Neural cell (in vitro differentiated cells): Measurements from ENCODE around the gene ZDHHC7. TPM values are rescaled to one million over a fixed set of nuclear protein-coding genes. Genes with fewer than 3 reads are reported as not detected.

ENCODE experiments used
- H2AFZ ChIP-seq: fragments of 200-600, 300-800 bp; sonication (generic), shearing (Covaris generic); 2 replicates; pipeline ENCODE4 v1.6.0; 2014; ENCODE audit warnings: low read depth, mild to moderate bottlenecking, antibody characterized with exemption, low read length, moderate library complexity
- H3F3A ChIP-seq: fragments of 200-600 bp; shearing (Covaris generic); 2 replicates; pipeline ENCODE4 v1.6.1; 2016; ENCODE audit warnings: mild to moderate bottlenecking, moderate library complexity, mixed read lengths, antibody characterized with exemption, low read length; ENCODE audit not compliant: insufficient read depth, poor library complexity, severe bottlenecking
- H3K27ac ChIP-seq: fragments of 200-600, 300-800 bp; sonication (generic), shearing (Covaris generic); 2 replicates; pipeline ENCODE4 v1.5.1; 2014; ENCODE audit warnings: mild to moderate bottlenecking, low read length, moderate library complexity
- H3K27me3 ChIP-seq: fragments of 300-800, 200-600 bp; sonication (generic), shearing (Covaris generic); 2 replicates; pipeline ENCODE4 v1.6.0; 2014; ENCODE audit warnings: mild to moderate bottlenecking, low read depth, low read length, moderate library complexity; ENCODE audit not compliant: insufficient read depth
- H3K36me3 ChIP-seq: fragments of 300-800, 200-600 bp; sonication (generic), shearing (Covaris generic); 2 replicates; pipeline ENCODE4 v1.5.1; 2014; ENCODE audit warnings: mild to moderate bottlenecking, antibody characterized with exemption, low read length, moderate library complexity; ENCODE audit not compliant: insufficient read depth
- H3K4me2 ChIP-seq: fragments of 300-800, 200-600 bp; sonication (generic), shearing (Covaris generic); 2 replicates; pipeline ENCODE4 v1.6.0; 2014; ENCODE audit warnings: mild to moderate bottlenecking, low read length
- H3K4me3 ChIP-seq: fragments of 300-800, 200-600 bp; sonication (generic), shearing (Covaris generic); 2 replicates; pipeline ENCODE4 v1.5.1; 2014; ENCODE audit warnings: mild to moderate bottlenecking, low read length, moderate library complexity
- H3K79me2 ChIP-seq: fragments of 200-600 bp; shearing (Covaris generic); replicated peaks from 2 replicates; pipeline ENCODE4 v1.6.0; 2014; ENCODE audit warnings: mild to moderate bottlenecking, low read length, moderate library complexity; ENCODE audit not compliant: insufficient read depth
- H3K9ac ChIP-seq: fragments of 300-800, 200-600 bp; sonication (generic), shearing (Covaris generic); 2 replicates; pipeline ENCODE4 v1.6.1; 2016; ENCODE audit warnings: mild to moderate bottlenecking, low read length, mixed read lengths
- H3K9me2 ChIP-seq: fragments of 200-600 bp; shearing (Covaris generic); 2 replicates; pipeline ENCODE4 v1.6.1; 2016; ENCODE audit warnings: mild to moderate bottlenecking, low read length, mixed read lengths; ENCODE audit not compliant: insufficient read depth
- H3K9me3 ChIP-seq: fragments of 200-600, 300-800 bp; sonication (generic), shearing (Covaris generic); 2 replicates; pipeline ENCODE4 v1.6.1; 2016; ENCODE audit warnings: mild to moderate bottlenecking, mixed run types, low read length, moderate library complexity, mixed read lengths
- H4K20me1 ChIP-seq: fragments of 200-600 bp; shearing (Covaris generic); 2 replicates; pipeline ENCODE4 v1.6.1; 2016; ENCODE audit warnings: mild to moderate bottlenecking, mixed run types; ENCODE audit not compliant: insufficient read depth
- CTCF ChIP-seq: fragments of 450-650 bp; IDR thresholded peaks from 2 replicates; pipeline ENCODE4 v1.5.1; 2014; ENCODE audit warnings: antibody characterized with exemption, mild to moderate bottlenecking, moderate library complexity; ENCODE audit not compliant: poor library complexity, severe bottlenecking
- EP300 ChIP-seq: fragments of 450-650 bp; conservative IDR thresholded peaks from 2 replicates; pipeline ENCODE4 v1.6.1; 2014; ENCODE audit warnings: antibody characterized with exemption, mild to moderate bottlenecking, moderate library complexity; ENCODE audit not compliant: poor library complexity, severe bottlenecking
- EZH2 ChIP-seq: fragments of 200-600, 300-800 bp; shearing (Covaris generic), sonication (generic); IDR thresholded peaks from 2 replicates; pipeline ENCODE4 v1.6.1; 2014; ENCODE audit warnings: antibody characterized with exemption, low read length, borderline replicate concordance, mild to moderate bottlenecking; ENCODE audit not compliant: insufficient read depth, poor library complexity, severe bottlenecking
- MXI1 ChIP-seq: fragments of 450-650 bp; conservative IDR thresholded peaks from 2 replicates; pipeline ENCODE4 v1.6.1; 2014; ENCODE audit warnings: antibody characterized with exemption, mild to moderate bottlenecking; ENCODE audit not compliant: poor library complexity, severe bottlenecking
- POLR2AphosphoS5 ChIP-seq: IDR thresholded peaks from 2 replicates; pipeline ENCODE4 v1.6.1; 2012
- RAD21 ChIP-seq: fragments of 450-650 bp; conservative IDR thresholded peaks from 2 replicates; pipeline ENCODE4 v1.6.1; 2014; ENCODE audit warnings: antibody characterized with exemption, mild to moderate bottlenecking, moderate library complexity
- REST ChIP-seq: IDR thresholded peaks from 2 replicates; pipeline ENCODE4 v1.6.1; 2012; ENCODE audit warnings: borderline replicate concordance
- SMC3 ChIP-seq: fragments of 450-650 bp; conservative IDR thresholded peaks from 2 replicates; pipeline ENCODE4 v1.6.1; 2014; ENCODE audit warnings: antibody characterized with exemption, mild to moderate bottlenecking, moderate library complexity; ENCODE audit not compliant: poor library complexity
- TAF1 ChIP-seq: IDR thresholded peaks from 2 replicates; pipeline ENCODE4 v1.6.1; 2012; ENCODE audit warnings: low read depth
- polyA plus RNA-seq: library from polyadenylated mRNA; depleted of rRNA; stranded (reverse); fragments of >200 nt; gene quantifications from 2 replicates; pipeline ENCODE4 v1.2.3, GENCODE V29; 2014

ZDHHC7 gene
- polyA plus RNA-seq, 1 donor from 2014 or later, result 33.8 TPM

- H3K9me2 ChIP-seq, result no peaks in the 10 kb centered on the region
- H3K4me3 ChIP-seq, result no peak overlapping the region
- H3K36me3 ChIP-seq, result no peaks in the 10 kb centered on the region
- no peak overlapping the region for H3K27ac ChIP-seq
- no peak overlapping the region for H3K4me2 ChIP-seq
- no peak overlapping the region for H3K9ac ChIP-seq
- no peaks in the 10 kb centered on the region for H3K9me3 ChIP-seq
- TF ChIP-seq SMC3 (no peak), REST (no peak), TAF1 (no peak), RAD21 (no peak), CTCF (no peak), EP300 (no peak), POLR2AphosphoS5 (no peak), EZH2 (no peak), MXI1 (no peak)
- no peaks in the 10 kb centered on the region for H3F3A ChIP-seq
- no peaks in the 10 kb centered on the region for H4K20me1 ChIP-seq
- H3K79me2 ChIP-seq, result peaks cover 42% of the 10 kb centered on the region
- H3K27me3 ChIP-seq, result no peaks in the 10 kb centered on the region
- H2AFZ ChIP-seq, result no peak overlapping the region
Observed at GRCh38 chr16:85007496-85008214, 3.7 kb downstream of the ZDHHC7 start.

DNA sequence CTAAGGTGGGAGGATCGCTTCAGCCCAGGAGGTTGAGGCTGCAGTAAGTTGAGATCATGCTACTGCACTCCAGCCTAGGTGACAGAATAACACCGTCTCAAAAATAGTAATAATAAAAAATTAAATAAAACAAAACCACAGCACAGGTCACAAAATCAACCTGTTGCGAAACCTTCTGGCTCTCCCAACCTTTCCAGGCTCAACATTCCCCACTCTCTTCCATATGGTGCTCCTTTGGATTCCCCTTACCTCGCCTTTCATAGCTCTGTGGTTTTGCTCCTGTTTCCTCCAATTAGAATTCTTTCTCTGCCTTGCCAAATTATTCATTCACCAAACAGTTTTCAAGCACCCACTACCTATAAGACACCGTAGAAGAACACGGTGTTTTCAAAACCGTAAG is 4.7 kb downstream of the ZDHHC7 start:
- Histone ChIP-seq H3K9ac (no peak overlapping the region), H3K27me3 (no peaks in the 10 kb centered on the region), H3K4me2 (no peak overlapping the region), H3K9me3 (no peaks in the 10 kb centered on the region), H3K36me3 (no peaks in the 10 kb centered on the region), H3F3A (no peaks in the 10 kb centered on the region), H3K79me2 (peaks cover 47% of the 10 kb centered on the region), H4K20me1 (no peaks in the 10 kb centered on the region), H3K27ac (no peak overlapping the region), H3K9me2 (no peaks in the 10 kb centered on the region), H2AFZ (no peak overlapping the region), H3K4me3 (no peak overlapping the region)
- TF ChIP-seq REST (no peak), TAF1 (no peak), EP300 (no peak), EZH2 (no peak), POLR2AphosphoS5 (no peak), CTCF (no peak), RAD21 (no peak)
